Gastrocnemius medialis (tissue), 4 donors: ENCODE data around the gene CDHR4. TPM values are rescaled to one million over a fixed set of nuclear protein-coding genes. Genes with fewer than 3 reads are reported as not detected.

Source experiments
- ATAC-seq, 2 donors: fragments of 150-250 bp; one replicate each; pipeline ENCODE4 v1.9.1; 2016
- DNase-seq, 2 donors: peaks; one replicate each; pipeline ENCODE4 v3.0.0-alpha.2; 2019
- H3K27ac ChIP-seq, 4 donors: fragments of 200-600 bp; sonication (generic); 1 replicate in 1 of 4; 2 replicates in 3 of 4; pipeline ENCODE4 v1.5.1; 2016 to 2018; ENCODE audit warnings: mild to moderate bottlenecking in 2 of 4, moderate library complexity in 1 of 4
- H3K27me3 ChIP-seq, 3 donors: fragments of 200-600 bp; sonication (generic) in 2 of 3; 1 replicate in 1 of 3; 2 replicates in 2 of 3; pipeline versions ENCODE4 v1.5.1 to v1.6.0; 2016 to 2019; ENCODE audit warnings: mild to moderate bottlenecking in 1 of 3, moderate library complexity in 1 of 3
- H3K36me3 ChIP-seq, 2 donors: fragments of 200-600 bp; sonication (generic) in 1 of 2; one replicate each; pipeline ENCODE4 v1.5.1; 2017 to 2018
- H3K4me1 ChIP-seq, 2 donors: fragments of 200-600 bp; sonication (generic) in 1 of 2; one replicate each; pipeline ENCODE4 v1.5.1; 2016 to 2017; ENCODE audit warnings: mild to moderate bottlenecking in 2 of 2
- H3K4me3 ChIP-seq, 4 donors: fragments of 200-600 bp; sonication (generic) in 3 of 4; 1 replicate in 1 of 4; 2 replicates in 3 of 4; pipeline ENCODE4 v1.5.1; 2016 to 2019; ENCODE audit warnings: mild to moderate bottlenecking in 2 of 4
- H3K9me3 ChIP-seq, 3 donors: fragments of 200-600 bp; sonication (generic) in 2 of 3; 1 replicate in 1 of 3; 2 replicates in 2 of 3; pipeline ENCODE4 v1.5.1; 2016 to 2019
- CTCF ChIP-seq, 5 experiments: fragments of 450-650 bp in 3 of 5; fragments of 200-600 bp in 2 of 5; sonication (generic) in 2 of 5; IDR thresholded peaks in 4 of 5; conservative IDR thresholded peaks in 1 of 5; 1 replicate in 4 of 5; 2 replicates in 1 of 5; pipeline ENCODE4 v1.5.1; 2016 to 2019; ENCODE audit warnings: antibody characterized with exemption in 5 of 5, mild to moderate bottlenecking in 3 of 5, moderate library complexity in 3 of 5
- POLR2A ChIP-seq, 2 donors: fragments of 450-650 bp; IDR thresholded peaks; one replicate each; pipeline ENCODE4 v1.6.1; 2017; ENCODE audit warnings: antibody characterized with exemption in 2 of 2, mild to moderate bottlenecking in 2 of 2, moderate library complexity in 2 of 2
- in situ Hi-C, 4 donors: fragments of 200-750 bp; cut with MboI; loops; one replicate each; pipeline versions ENCODE4 v1.15.0 to v1.8.0; 2017; ENCODE audit warnings: low sequenced_read_pairs in 4 of 4
- intact Hi-C: fragments of 100-400 bp; cut with DNase I; formaldehyde crosslinking; loops from one replicate; pipeline ENCODE4 v1.15.1; 2023; ENCODE audit warnings: low total_unique reads
- total RNA-seq, 4 donors: library from RNA; depleted of rRNA; stranded (reverse); fragments of >200 nt; gene quantifications; one replicate each; pipeline versions ENCODE4 v1.1.0 to v1.2.3, GENCODE V29; 2016

Gene CDHR4
- total RNA-seq, 4 donors from 2014 or later = not detected

GRCh38 chr3:49769286-49769915 is 30.3 kb downstream of the CDHR4 start:
- no peak for DNase-seq
- no peak for TF ChIP-seq CTCF (IDR thresholded peaks at IDR 0.05 in 4 of 5, conservative IDR thresholded peaks at IDR 0.05 in 1 of 5)
- TF ChIP-seq POLR2A (IDR thresholded peaks at IDR 0.05) = no peak
- H3K9me3 ChIP-seq = no peaks in the 10 kb centered on the region
- no peak overlapping the region for H3K4me3 ChIP-seq
- no peak overlapping the region for H3K27ac ChIP-seq
- H3K4me1 ChIP-seq = peaks cover 0 to 3% of the 10 kb centered on the region in 2 donors
- intact Hi-C loops (no loop called here), in situ Hi-C loops (no loop called here)
- H3K27me3 ChIP-seq = no peaks in the 10 kb centered on the region
- H3K36me3 ChIP-seq = no peaks in the 10 kb centered on the region
- no peak for ATAC-seq

- no peaks in the 10 kb centered on the region for H3K9me3 ChIP-seq
- DNase-seq = no peak
- in situ Hi-C loops (no loop called here), intact Hi-C loops (no loop called here)
- H3K27ac ChIP-seq = no peak overlapping the region
- no peak for ATAC-seq
- no peaks in the 10 kb centered on the region for H3K27me3 ChIP-seq
- H3K36me3 ChIP-seq = no peaks in the 10 kb centered on the region
- H3K4me1 ChIP-seq = peaks cover 1 to 8% of the 10 kb centered on the region in 2 donors
- no peak for TF ChIP-seq CTCF (IDR thresholded peaks at IDR 0.05 in 4 of 5, conservative IDR thresholded peaks at IDR 0.05 in 1 of 5)
- no peak overlapping the region for H3K4me3 ChIP-seq
Measured at GRCh38 chr3:49763981-49764380, 35.7 kb downstream of the CDHR4 start.

- intact Hi-C loops = no loop called here
- peak in 1 of 2 donors; percentile 48 for ATAC-seq
- no peaks in the 10 kb centered on the region for H3K36me3 ChIP-seq
- in situ Hi-C loops = no loop called here
- H3K27ac ChIP-seq = no peak overlapping the region
- no peak overlapping the region for H3K4me3 ChIP-seq
- H3K27me3 ChIP-seq = no peaks in the 10 kb centered on the region
- TF ChIP-seq CTCF (IDR thresholded peaks at IDR 0.05 in 4 of 5, conservative IDR thresholded peaks at IDR 0.05 in 1 of 5) = no peak
- no peak for TF ChIP-seq POLR2A (IDR thresholded peaks at IDR 0.05)
- H3K4me1 ChIP-seq = peaks cover 23 to 29% of the 10 kb centered on the region in 2 donors
- H3K9me3 ChIP-seq = no peaks in the 10 kb centered on the region
- DNase-seq = no peak
Measured at GRCh38 chr3:49761661-49762060, 38.0 kb downstream of the CDHR4 start.

- ATAC-seq = no peak
- H3K27me3 ChIP-seq = no peaks in the 10 kb centered on the region
- TF ChIP-seq POLR2A (IDR thresholded peaks at IDR 0.05) (no peak), CTCF (IDR thresholded peaks at IDR 0.05 in 4 of 5, conservative IDR thresholded peaks at IDR 0.05 in 1 of 5) (no peak)
- H3K4me1 ChIP-seq = peaks cover 41 to 47% of the 10 kb centered on the region in 2 donors
- no peaks in the 10 kb centered on the region for H3K9me3 ChIP-seq
- intact Hi-C loops (no loop called here), in situ Hi-C loops (no loop called here)
- H3K27ac ChIP-seq = peak overlapping the region in 1 of 4 donors; percentile 66
- no peak overlapping the region for H3K4me3 ChIP-seq
- H3K36me3 ChIP-seq = no peaks in the 10 kb centered on the region
- no peak for DNase-seq
Measured at GRCh38 chr3:49759226-49759625, 40.4 kb downstream of the CDHR4 start.

GRCh38 chr3:49757197-49757596 is 42.5 kb downstream of the CDHR4 start:
- Histone ChIP-seq H3K9me3 (no peaks in the 10 kb centered on the region), H3K27me3 (no peaks in the 10 kb centered on the region), H3K4me3 (no peak overlapping the region), H3K4me1 (peaks cover 48 to 53% of the 10 kb centered on the region in 2 donors), H3K27ac (peak overlapping the region in 1 of 4 donors; percentile 36), H3K36me3 (no peaks in the 10 kb centered on the region)
- ATAC-seq = peak in 1 of 2 donors; percentile 41
- TF ChIP-seq POLR2A (IDR thresholded peaks at IDR 0.05) (no peak), CTCF (IDR thresholded peaks at IDR 0.05 in 4 of 5, conservative IDR thresholded peaks at IDR 0.05 in 1 of 5) (no peak)
- in situ Hi-C loops = no loop called here
- DNase-seq = no peak
- intact Hi-C loops = no loop called here
